GM12873 (cell line): ENCODE measurements around the gene SULF2.

Experiments
- CTCF ChIP-seq: IDR thresholded peaks from 2 replicates; pipeline ENCODE4 v1.5.1; 2012; ENCODE audit warnings: low read depth, mild to moderate bottlenecking, moderate library complexity, low read length, control low read depth; ENCODE audit not compliant: insufficient read depth; ENCODE audit errors: missing control alignments

The SULF2 gene

DNA sequence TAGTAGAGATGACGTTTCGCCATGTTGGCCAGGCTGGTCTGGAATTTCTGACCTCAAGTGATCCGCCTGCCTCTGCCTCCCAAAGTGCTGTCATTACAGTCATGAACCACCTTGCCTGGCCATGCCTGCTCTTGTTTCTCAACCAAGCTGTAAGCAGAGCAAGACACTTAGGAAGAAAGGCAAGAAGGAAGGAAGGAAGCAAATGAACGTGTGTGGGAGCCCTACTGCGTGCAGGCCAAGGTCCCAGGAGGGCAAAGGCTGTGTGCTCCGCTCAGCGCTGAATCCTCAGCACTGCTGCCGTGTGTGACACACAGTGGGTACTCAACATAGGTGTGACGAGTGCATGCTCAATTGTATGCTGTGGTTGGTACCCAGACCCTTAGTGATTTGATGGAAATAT, 47.4 kb downstream of the SULF2 start:
- TF ChIP-seq CTCF: no peak

GRCh38 chr20:47736570-47737152, 48.6 kb downstream of the SULF2 start:
- TF ChIP-seq CTCF: no peak

- TF ChIP-seq CTCF: no peak
Observed at GRCh38 chr20:47735412-47736400, 49.6 kb downstream of the SULF2 start.

- TF ChIP-seq CTCF: no peak
Observed at GRCh38 chr20:47734870-47735269, 50.4 kb downstream of the SULF2 start.

DNA sequence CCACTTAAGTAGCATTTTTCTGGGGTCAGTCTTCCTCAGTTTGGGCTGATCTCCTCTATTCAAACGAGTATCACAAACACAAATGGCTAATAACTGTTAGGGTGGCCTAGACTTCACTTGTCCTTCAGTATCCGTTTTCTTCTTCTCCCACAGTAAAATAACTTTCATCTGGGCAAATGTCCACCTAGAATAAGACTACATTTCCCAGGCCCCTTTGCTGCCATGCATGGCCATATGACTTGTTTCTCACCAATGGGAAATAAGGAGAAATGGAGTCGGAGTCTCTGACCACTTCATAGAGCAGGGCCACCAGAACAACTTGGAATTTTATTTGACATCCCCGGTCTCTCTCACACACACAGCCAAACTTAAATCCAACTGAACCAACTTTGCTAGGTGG, 51.4 kb downstream of the SULF2 start:
- no peak for TF ChIP-seq CTCF

- no peak for TF ChIP-seq CTCF
Observed at GRCh38 chr20:47730744-47731143, 54.5 kb downstream of the SULF2 start.

DNA sequence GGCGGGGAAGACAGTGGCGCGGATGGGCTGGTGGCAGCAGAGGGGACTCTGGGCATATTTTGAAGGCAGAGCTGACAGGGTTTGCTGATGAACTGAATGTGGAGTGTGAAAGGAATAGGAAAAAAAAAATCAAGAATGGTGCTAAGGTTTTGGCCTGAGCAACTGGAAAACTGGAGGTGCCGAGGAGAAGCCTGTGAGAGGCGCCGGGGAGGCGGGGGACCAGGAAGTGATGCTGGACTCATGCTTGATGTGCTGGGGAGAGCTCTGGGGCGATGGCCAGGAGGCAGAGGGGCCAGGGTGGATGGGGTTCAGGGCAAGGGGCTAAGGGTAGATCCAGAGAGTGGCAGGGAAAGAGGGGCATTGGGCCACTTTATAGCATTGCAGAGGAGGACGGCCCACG, 55.8 kb downstream of the SULF2 start:
- no peak for TF ChIP-seq CTCF
